ENCODE data around the gene BUD23.
A peak's percentile ranks its signal among the peaks of the same experiment; 100 is the strongest.
"Not testable (repeated sequence)": the region's sequence is repeated elsewhere in the genome, so short reads cannot be mapped to it uniquely, and the experiment has no call there.

BUD23 gene

GRCh38 chr7:73701357-73701995 is 18.1 kb downstream of the BUD23 start:
- DNase-seq: peak; percentile 83 to 91

- no peak for DNase-seq
Observed at GRCh38 chr7:73702226-73702625, 18.8 kb downstream of the BUD23 start.

- DNase-seq: no peak
Observed at GRCh38 chr7:73702665-73703064, 19.3 kb downstream of the BUD23 start.

- no peak for DNase-seq
Observed at GRCh38 chr7:73703225-73703624, 19.8 kb downstream of the BUD23 start.

GRCh38 chr7:73703757-73704639 is 20.6 kb downstream of the BUD23 start:
- DNase-seq: no peak

- DNase-seq: peak; percentile 92 to 96
Observed at GRCh38 chr7:73704640-73705550, 21.5 kb downstream of the BUD23 start.

- no peak for DNase-seq
Observed at GRCh38 chr7:73705551-73705920, 22.1 kb downstream of the BUD23 start.

GRCh38 chr7:73706126-73707044 is 23.0 kb downstream of the BUD23 start:
- DNase-seq: peak; percentile 9 to 50

GRCh38 chr7:73707045-73707631 is 23.7 kb downstream of the BUD23 start:
- peak; percentile 91 to 93 for DNase-seq

GRCh38 chr7:73708961-73709549 is 25.7 kb downstream of the BUD23 start:
- DNase-seq: no peak

GRCh38 chr7:73712773-73713172 is 29.4 kb downstream of the BUD23 start:
- no peak for DNase-seq

- DNase-seq: not testable (repeated sequence)
Observed at GRCh38 chr7:73713319-73713718, 29.9 kb downstream of the BUD23 start.

- peak; percentile 20 to 65 for DNase-seq
Observed at GRCh38 chr7:73715648-73716317, 32.4 kb downstream of the BUD23 start.

GRCh38 chr7:73716318-73716890 is 33.0 kb downstream of the BUD23 start:
- DNase-seq: peak; percentile 80 to 85

- no peak for DNase-seq
Observed at GRCh38 chr7:73717025-73717807, 33.8 kb downstream of the BUD23 start.

GRCh38 chr7:73717991-73718405 is 34.6 kb downstream of the BUD23 start:
- DNase-seq: no peak

- no peak for DNase-seq
Observed at GRCh38 chr7:73718438-73718881, 35.1 kb downstream of the BUD23 start.

- peak; percentile 30 to 60 for DNase-seq
Observed at GRCh38 chr7:73718905-73719805, 35.8 kb downstream of the BUD23 start, which contains the start of gene STX1A. TSS of gene STX1A (minus strand) at chr7:73719669. CDS start at chr7:73719631, 38 bp downstream.

Data from NCI-H524 (cell line).